CD4-positive, alpha-beta memory T cell (primary cell): ENCODE measurements around the gene RAB11B. TPM values are rescaled to one million over a fixed set of nuclear protein-coding genes. Genes with fewer than 3 reads are reported as not detected.

Source experiments
- CTCF ChIA-PET: fragments of 350-600 bp; sonication (Branson Sonifier 250); formaldehyde crosslinking; loops from one replicate; lab custom pipeline; 2021; ENCODE audit warnings: inconsistent platforms; ENCODE audit not compliant: partially characterized antibody; lab: Charles Lee
- POLR2A ChIA-PET: fragments of 350-600 bp; sonication (Branson Sonifier 250); formaldehyde crosslinking; loops from one replicate; lab custom pipeline; 2021; ENCODE audit not compliant: partially characterized antibody; lab: Charles Lee
- DNase-seq, 5 donors: peaks; one replicate each; pipeline versions ENCODE4 v3.0.0 to v3.0.0-alpha.2; 2020 to 2022; ENCODE audit warnings: mixed read lengths in 1 of 5
- H3K27ac ChIP-seq: one replicate; pipeline ENCODE4 v1.7.0; 2013; ENCODE audit warnings: low read depth, low read length
- H3K27me3 ChIP-seq: 2 replicates; pipeline ENCODE4 v1.7.0; 2013; ENCODE audit warnings: mild to moderate bottlenecking, low read length, moderate library complexity; ENCODE audit not compliant: insufficient read depth
- H3K36me3 ChIP-seq: 2 replicates; pipeline ENCODE4 v1.7.0; 2013; ENCODE audit warnings: mild to moderate bottlenecking, low read length, moderate library complexity; ENCODE audit not compliant: insufficient read depth
- H3K4me1 ChIP-seq: 2 replicates; pipeline ENCODE4 v1.7.0; 2013; ENCODE audit warnings: mild to moderate bottlenecking, low read length, moderate library complexity; ENCODE audit not compliant: insufficient read depth
- H3K4me3 ChIP-seq, 2 donors: one replicate each; pipeline ENCODE4 v1.7.0; 2013; ENCODE audit warnings: low read length in 2 of 2, mild to moderate bottlenecking in 1 of 2
- H3K9me3 ChIP-seq, 2 donors: one replicate each; pipeline ENCODE4 v1.7.0; 2013; ENCODE audit warnings: low read length in 2 of 2, control low read depth in 1 of 2; ENCODE audit not compliant: control insufficient read depth in 1 of 2
- H3K27ac Mint-ChIP-seq, 7 donors: one replicate each; pipeline ENCODE4 v1.8.0; 2020 to 2021; ENCODE audit warnings: mixed read lengths in 7 of 7, mild to moderate bottlenecking in 6 of 7, inconsistent platforms in 3 of 7, moderate library complexity in 3 of 7
- H3K27me3 Mint-ChIP-seq, 2 donors: one replicate each; pipeline ENCODE4 v1.8.0; 2020 to 2021; ENCODE audit warnings: mixed read lengths in 2 of 2
- H3K36me3 Mint-ChIP-seq, 2 donors: one replicate each; pipeline ENCODE4 v1.8.0; 2020 to 2021; ENCODE audit warnings: mixed read lengths in 2 of 2, inconsistent platforms in 1 of 2, mild to moderate bottlenecking in 1 of 2
- H3K4me1 Mint-ChIP-seq, 4 donors: one replicate each; pipeline ENCODE4 v1.8.0; 2020 to 2021; ENCODE audit warnings: mixed read lengths in 4 of 4, mild to moderate bottlenecking in 1 of 4
- H3K4me3 Mint-ChIP-seq, 8 donors: one replicate each; pipeline ENCODE4 v1.8.0; 2020 to 2021; ENCODE audit warnings: mixed read lengths in 8 of 8, mild to moderate bottlenecking in 7 of 8, moderate library complexity in 6 of 8, inconsistent platforms in 3 of 8
- H3K9me3 Mint-ChIP-seq, 8 donors: one replicate each; pipeline ENCODE4 v1.8.0; 2020 to 2021; ENCODE audit warnings: mixed read lengths in 8 of 8, mild to moderate bottlenecking in 5 of 8, inconsistent platforms in 3 of 8, moderate library complexity in 1 of 8
- intact Hi-C: fragments of 100-400 bp; cut with micrococcal nuclease; formaldehyde crosslinking; loops from one replicate; pipeline ENCODE4 v1.15.1; 2023
- microRNA-seq: library from miRNA; unstranded; fragments of <30 nt; microRNA quantifications from one replicate; pipeline ENCODE4 v1.2.0, GENCODE V29; 2021; ENCODE audit warnings: borderline replicate concordance, borderline number of aligned reads, borderline microRNAs expressed, mixed read lengths
- polyA plus RNA-seq, 2 donors: library from polyadenylated mRNA; unstranded; fragments of 300-500 nt; fragmentation: Illumina TruSeq; gene quantifications; one replicate each; pipeline ENCODE4 v1.2.3, GENCODE V29; 2021
- total RNA-seq, 2 experiments: library from RNA; stranded (reverse); gene quantifications; one replicate each; pipeline ENCODE4 v1.2.3, GENCODE V29; 2021

The RAB11B gene
- total and polyA plus RNA-seq, 4 experiments from 2014 or later = 40.2 to 109 (median 96.9) TPM

DNA sequence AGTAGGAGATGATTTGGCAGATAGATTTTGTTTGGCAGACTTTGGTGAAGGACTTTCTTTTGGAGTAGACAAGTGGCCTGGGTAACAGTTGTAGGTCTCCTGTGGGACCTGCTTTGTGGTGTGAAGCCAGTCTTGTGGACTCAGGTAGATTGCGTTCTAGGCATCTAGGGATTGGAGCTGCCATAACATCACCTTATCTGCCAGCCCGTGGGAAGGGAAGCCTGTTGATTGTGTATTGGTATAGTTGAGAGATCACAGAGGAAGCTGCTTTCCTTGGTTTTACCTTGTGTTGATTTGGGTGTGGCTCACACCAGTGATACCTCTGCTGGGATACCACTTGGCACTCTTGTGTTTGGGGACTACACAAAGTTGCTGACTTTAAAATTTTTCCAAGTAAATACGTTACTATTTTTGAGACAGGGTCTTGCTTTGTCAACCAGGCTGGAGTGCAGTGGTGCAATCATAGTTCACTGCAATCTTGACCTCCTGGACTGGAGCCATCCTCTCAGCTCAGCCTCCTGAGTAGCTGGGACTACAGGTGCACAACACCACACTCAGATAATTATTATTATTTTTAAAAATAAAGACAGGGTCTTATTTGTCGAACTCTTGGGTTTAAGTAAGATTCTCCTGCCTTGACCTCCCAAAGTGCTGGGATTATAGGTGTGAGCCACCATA is 62.4 kb downstream of the RAB11B start:
- Mint-ChIP-seq H3K27ac (peak overlapping the region in 6 of 7 donors; percentile 33 to 86 (median 70)), H3K27me3 (no peaks in the 10 kb centered on the region), H3K4me3 (peak overlapping the region in 7 of 8 donors; percentile 3 to 78 (median 63)), H3K9me3 (no peaks in the 10 kb centered on the region), H3K36me3 (peaks cover 20 to 69% of the 10 kb centered on the region in 2 donors), H3K4me1 (peaks cover 58 to 93% (median 78%) of the 10 kb centered on the region in 4 donors)
- peaks cover 87% of the 10 kb centered on the region for H3K4me1 ChIP-seq
- no peak overlapping the region for H3K27ac ChIP-seq
- ChIA-PET CTCF (interaction anchor here (1.0 to 4.9 kb wide), 3 partner anchors 12 to 126 kb away, joined by 3 to 18 read pairs (median 3); partner anchors contain the start of gene MYO1F), POLR2A (interaction anchor here (1.1 to 1.3 kb wide), 3 partner anchors 8 to 19 kb away, joined by 3 to 5 read pairs (median 3); partner anchors contain the start of gene HNRNPM)
- H3K4me3 ChIP-seq = no peak overlapping the region
- intact Hi-C loops = no loop called here
- DNase-seq = no peak
- peaks cover 36% of the 10 kb centered on the region for H3K36me3 ChIP-seq
- H3K27me3 ChIP-seq = no peaks in the 10 kb centered on the region
- no peaks in the 10 kb centered on the region for H3K9me3 ChIP-seq

DNA sequence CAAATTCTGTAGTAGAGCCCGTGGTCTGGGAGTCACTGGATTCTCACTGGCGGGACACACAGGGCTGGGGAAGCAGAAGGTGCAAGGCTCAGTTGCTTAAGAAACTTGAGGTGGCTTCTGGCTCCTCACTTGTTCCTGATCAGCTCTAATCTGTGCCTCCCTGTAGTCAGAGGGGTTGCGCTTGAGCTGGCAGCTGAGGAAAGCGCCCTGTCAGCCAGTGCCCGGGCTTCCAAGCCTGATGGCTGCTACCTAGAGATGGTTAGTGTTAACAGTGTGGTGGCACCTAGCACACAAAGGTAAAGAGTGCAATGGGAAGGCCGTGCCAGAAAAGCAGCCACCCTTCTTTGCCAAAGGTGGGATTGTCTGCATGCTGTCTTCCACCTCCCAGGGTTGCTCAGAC is 63.5 kb downstream of the RAB11B start:
- Histone ChIP-seq H3K27me3 (no peaks in the 10 kb centered on the region), H3K4me3 (no peak overlapping the region), H3K36me3 (peaks cover 36% of the 10 kb centered on the region), H3K9me3 (no peaks in the 10 kb centered on the region), H3K4me1 (peaks cover 87% of the 10 kb centered on the region), H3K27ac (no peak overlapping the region)
- peaks cover 25 to 76% of the 10 kb centered on the region in 2 donors for H3K36me3 Mint-ChIP-seq
- intact Hi-C loops = no loop called here
- no peaks in the 10 kb centered on the region for H3K27me3 Mint-ChIP-seq
- no peaks in the 10 kb centered on the region for H3K9me3 Mint-ChIP-seq
- CTCF ChIA-PET = interaction anchor here (0.6 to 4.9 kb wide), 4 partner anchors 11 to 188 kb away, joined by 3 to 18 read pairs (median 3); partner anchors contain the start of gene MYO1F
- peak overlapping the region in 3 of 7 donors; percentile 27 to 78 (median 64) for H3K27ac Mint-ChIP-seq
- peaks cover 61 to 95% (median 82%) of the 10 kb centered on the region in 4 donors for H3K4me1 Mint-ChIP-seq
- no peak for DNase-seq
- peak overlapping the region in 1 of 8 donors; percentile 64 for H3K4me3 Mint-ChIP-seq
- POLR2A ChIA-PET = interaction anchor here (1.1 kb wide), 1 partner anchor 9 kb away, joined by 5 read pairs; the partner anchor contains the start of gene HNRNPM

Small RNAs within 50 kb of the gene (microRNA-seq; reads per million reads assigned to microRNA genes)
- 8.9 reads per million, percentile 37 among the genes with 10 or more reads in this experiment for gene MIR4999

Other genes starting within 250 kb of the RAB11B start
- not detected for gene FBN3, start 240.8 kb upstream of the RAB11B start, total RNA-seq
- gene FBN3, start 240.8 kb upstream of the RAB11B start, polyA plus RNA-seq = not detected
- gene CERS4, start 181.0 kb upstream of the RAB11B start, total RNA-seq = 10 to 100 TPM; 29.2 to 30.6 TPM
- 10 to 100 TPM; 11.3 to 15.4 TPM for gene CERS4, start 181.0 kb upstream of the RAB11B start, polyA plus RNA-seq
- 10 to 100 TPM; 29.6 to 29.7 TPM for gene CD320, start 82.0 kb upstream of the RAB11B start, total RNA-seq
- 10 to 100 TPM; 50.3 to 53.5 TPM for gene CD320, start 82.0 kb upstream of the RAB11B start, polyA plus RNA-seq
- gene NDUFA7, start 69.0 kb upstream of the RAB11B start, total RNA-seq = 10 to 100 TPM; 30.4 to 31.0 TPM
- gene NDUFA7, start 69.0 kb upstream of the RAB11B start, polyA plus RNA-seq = 100 to 1,000 TPM; 109 to 115 TPM
- 1,000 to 10,000 TPM; 2,963 to 3,045 TPM for gene RPS28, start 68.9 kb upstream of the RAB11B start, total RNA-seq
- gene RPS28, start 68.9 kb upstream of the RAB11B start, polyA plus RNA-seq = 1,000 to 10,000 TPM; 1,408 to 2,916 TPM
- gene KANK3, start 47.1 kb upstream of the RAB11B start, total RNA-seq = 1 to 10 TPM; 5.0 to 6.3 TPM
- 1 to 10 TPM; 1.1 to 1.9 TPM for gene KANK3, start 47.1 kb upstream of the RAB11B start, polyA plus RNA-seq
- gene ANGPTL4, start 26.2 kb upstream of the RAB11B start, total RNA-seq = not detected
- gene ANGPTL4, start 26.2 kb upstream of the RAB11B start, polyA plus RNA-seq = not detected
- 10 to 100 TPM; 25.5 to 30.3 TPM for gene MARCHF2, start 22.9 kb downstream of the RAB11B start, total RNA-seq
- 10 to 100 TPM; 46.0 to 60.9 TPM for gene MARCHF2, start 22.9 kb downstream of the RAB11B start, polyA plus RNA-seq
- 100 to 1,000 TPM; 197 to 199 TPM for gene HNRNPM, start 54.6 kb downstream of the RAB11B start, total RNA-seq
- 100 to 1,000 TPM; 206 to 245 TPM for gene HNRNPM, start 54.6 kb downstream of the RAB11B start, polyA plus RNA-seq
- gene PRAM1, start 112.3 kb downstream of the RAB11B start, total RNA-seq = 1 to 10 TPM; 2.3 to 2.6 TPM
- gene PRAM1, start 112.3 kb downstream of the RAB11B start, polyA plus RNA-seq = not detected
- 10 to 100 TPM; 45.1 to 50.4 TPM for gene ZNF414, start 123.8 kb downstream of the RAB11B start, total RNA-seq
- gene ZNF414, start 123.8 kb downstream of the RAB11B start, polyA plus RNA-seq = 10 to 100 TPM in 1 of 2 donors, 1 to 10 TPM in 1; 9.5 to 25.8 TPM
- 100 to 1,000 TPM; 329 to 359 TPM for gene MYO1F, start 187.1 kb downstream of the RAB11B start, total RNA-seq
- 100 to 1,000 TPM in 1 of 2 donors, 10 to 100 TPM in 1; 35.9 to 112 TPM for gene MYO1F, start 187.1 kb downstream of the RAB11B start, polyA plus RNA-seq
- gene ADAMTS10, start 220.4 kb downstream of the RAB11B start, total RNA-seq = 10 to 100 TPM; 66.0 to 67.2 TPM
- gene ADAMTS10, start 220.4 kb downstream of the RAB11B start, polyA plus RNA-seq = 1 to 10 TPM in 1 of 2 donors, under 1 TPM in 1; 0.59 to 2.2 TPM
- gene NFILZ, start 240.3 kb downstream of the RAB11B start, total RNA-seq = not detected
- not detected for gene NFILZ, start 240.3 kb downstream of the RAB11B start, polyA plus RNA-seq